Panc1 (cell line): Measurements from ENCODE around the gene ASPHD2. TPM values are rescaled to one million over a fixed set of nuclear protein-coding genes. Genes with fewer than 3 reads are reported as not detected.

Source experiments
- ATAC-seq: fragments of 200-7000 bp; cut with Tn5 transposase; 2 replicates; pipeline ENCODE4 v1.9.1; 2020; ENCODE audit warnings: mild to moderate bottlenecking, moderate library complexity
- BruUV-seq: library from RNA; stranded (reverse); fragments of 400-500 nt; replicated peaks from 2 replicates; lab custom pipeline; 2021; lab: Mats Ljungman, UMichigan
- CTCF ChIA-PET: fragments of 300-600 bp; sonication (Branson Sonifier 250); formaldehyde crosslinking; loops from one replicate; lab custom pipeline; 2022; ENCODE audit warnings: antibody characterized with exemption; lab: Charles Lee
- POLR2A ChIA-PET: fragments of 300-600 bp; sonication (Branson Sonifier 250); formaldehyde crosslinking; loops from one replicate; lab custom pipeline; 2022; ENCODE audit warnings: antibody characterized with exemption; lab: Charles Lee
- DNase-seq: peaks from one replicate; pipeline ENCODE4 v3.0.0-alpha.2; 2010; ENCODE audit warnings: low read depth, low spot score
- H3K27ac ChIP-seq: 2 replicates; pipeline ENCODE4 v1.5.1; 2011; ENCODE audit warnings: mild to moderate bottlenecking, low read length, inconsistent platforms
- H3K27me3 ChIP-seq: fragments of 200-500 bp; sonication (Bioruptor generic); 2 replicates; pipeline ENCODE4 v1.6.0; 2014; ENCODE audit warnings: low read length, inconsistent platforms; ENCODE audit not compliant: control insufficient read depth, insufficient read depth
- H3K36me3 ChIP-seq: fragments of 200-500 bp; sonication (Bioruptor generic); 2 replicates; pipeline ENCODE4 v1.5.1; 2014; ENCODE audit warnings: inconsistent platforms, mild to moderate bottlenecking, low read length, moderate library complexity; ENCODE audit not compliant: control insufficient read depth, insufficient read depth
- H3K4me1 ChIP-seq: 2 replicates; pipeline ENCODE4 v1.5.1; 2011; ENCODE audit warnings: inconsistent platforms, mild to moderate bottlenecking, low read length, moderate library complexity; ENCODE audit not compliant: control insufficient read depth, insufficient read depth
- H3K4me3 ChIP-seq, 2 experiments: 2 replicates each; pipeline ENCODE4 v1.5.1; 2011 to 2012; ENCODE audit warnings: low read depth in 2 of 2, low read length in 2 of 2, mild to moderate bottlenecking in 2 of 2, inconsistent platforms in 1 of 2, moderate library complexity in 1 of 2
- H3K9me3 ChIP-seq: fragments of 200-500 bp; sonication (Bioruptor generic); 2 replicates; pipeline ENCODE4 v1.5.1; 2014; ENCODE audit warnings: low read depth, mild to moderate bottlenecking, inconsistent platforms, low read length, moderate library complexity; ENCODE audit not compliant: control insufficient read depth, insufficient read depth
- CTCF ChIP-seq: fragments of 450-650 bp; IDR thresholded peaks from 2 replicates; pipeline ENCODE4 v1.5.1; 2017; ENCODE audit warnings: mild to moderate bottlenecking
- POLR2AphosphoS5 ChIP-seq: IDR thresholded peaks from 2 replicates; pipeline ENCODE4 v1.6.1; 2012; ENCODE audit warnings: mild to moderate bottlenecking, low read depth, low read length, moderate library complexity
- REST ChIP-seq, 2 experiments: IDR thresholded peaks; 2 replicates each; pipeline ENCODE4 v1.6.1; 2011 to 2012; ENCODE audit warnings: low read depth in 2 of 2, control low read depth in 1 of 2, low read length in 1 of 2, mild to moderate bottlenecking in 1 of 2, moderate library complexity in 1 of 2; ENCODE audit not compliant: insufficient read depth in 1 of 2
- SIN3A ChIP-seq: IDR thresholded peaks from 2 replicates; pipeline ENCODE4 v1.6.1; 2012; ENCODE audit warnings: low read depth, mild to moderate bottlenecking, low read length, moderate library complexity, borderline replicate concordance; ENCODE audit not compliant: insufficient read depth
- TCF7L2 ChIP-seq: IDR thresholded peaks from 2 replicates; pipeline ENCODE4 v1.6.1; 2011; ENCODE audit warnings: mild to moderate bottlenecking, low read depth, low read length, inconsistent platforms
- in situ Hi-C: cut with HindIII; loops from 2 replicates; pipeline ENCODE4 v1.10.0; 2016; ENCODE audit warnings: low sequenced_read_pairs, low pct_unique_long_range_greater_than_20kb
- intact Hi-C: fragments of 100-400 bp; cut with micrococcal nuclease; formaldehyde crosslinking; loops from one replicate; pipeline ENCODE4 v1.10.0; 2022; ENCODE audit not compliant: unreplicated experiment
- total RNA-seq: library from RNA; stranded (reverse); gene quantifications from one replicate; pipeline ENCODE4 v1.2.1, GENCODE V29; 2021; ENCODE audit not compliant: unreplicated experiment

The ASPHD2 gene
- total RNA-seq, 1 experiment from 2014 or later = 0.15 TPM

- in situ Hi-C loops = no loop called here
- ChIA-PET CTCF (interaction anchor here (1.5 kb wide), 1 partner anchor 16 kb away, joined by 4 read pairs; no protein-coding TSS in a partner anchor), POLR2A (no interaction called here)
- TF ChIP-seq CTCF (no peak), REST (IDR thresholded peaks at IDR 0.05; ENCODE audit: insufficient read depth in 1 of 2, low read depth in 2 of 2, low read length in 1 of 2) (no peak), SIN3A (no peak), POLR2AphosphoS5 (no peak), TCF7L2 (no peak)
- H3K27me3 ChIP-seq = 0 out of 2 replicates have a peak, but pooled peaks cover 8% of the 10 kb centered on the region
- no peak overlapping the region for H3K4me3 ChIP-seq
- no TSS peak for BruUV-seq
- no peak for ATAC-seq
- no peaks in the 10 kb centered on the region for H3K9me3 ChIP-seq
- H3K27ac ChIP-seq = no peak overlapping the region
- no peaks in the 10 kb centered on the region; the same call in 1 of the 2 replicates for H3K4me1 ChIP-seq
- intact Hi-C loops = no loop called here
- DNase-seq = no peak
- no peaks in the 10 kb centered on the region for H3K36me3 ChIP-seq
Observed at GRCh38 chr22:26382782-26383181, 46.3 kb upstream of the ASPHD2 start.

GRCh38 chr22:26383968-26384556, 45.0 kb upstream of the ASPHD2 start:
- in situ Hi-C loops = no loop called here
- Histone ChIP-seq H3K27ac (no peak overlapping the region), H3K4me3 (no peak overlapping the region), H3K4me1 (no peaks in the 10 kb centered on the region), H3K27me3 (peaks cover 8% of the 10 kb centered on the region; the same call in 1 of the 2 replicates), H3K36me3 (no peaks in the 10 kb centered on the region), H3K9me3 (no peaks in the 10 kb centered on the region)
- CTCF ChIA-PET = interaction anchor here (1.5 kb wide), 1 partner anchor 17 kb away, joined by 4 read pairs; no protein-coding TSS in a partner anchor
- ATAC-seq (no peak), DNase-seq (no peak)
- TF ChIP-seq REST (IDR thresholded peaks at IDR 0.05; ENCODE audit: insufficient read depth in 1 of 2, low read depth in 2 of 2, low read length in 1 of 2) = no peak
- no peak for TF ChIP-seq SIN3A
- no peak for TF ChIP-seq POLR2AphosphoS5
- no peak for TF ChIP-seq TCF7L2
- no peak for TF ChIP-seq CTCF
- intact Hi-C loops = no loop called here
- POLR2A ChIA-PET = no interaction called here
- BruUV-seq = no TSS peak
